Stimulated activated CD8-positive, alpha-beta memory T cell treated with anti-CD3 and anti-CD28 coated beads, Interleukin-12 subunit alpha, Interleukin-12 subunit beta, amount 100 ng/mL, for 1 hour (primary cell): ENCODE results near the gene MAP3K10.

Source experiments
- DNase-seq: peaks from one replicate; pipeline ENCODE4 v3.0.0-alpha.2; 2020; ENCODE audit warnings: low read depth

The MAP3K10 gene

DNA sequence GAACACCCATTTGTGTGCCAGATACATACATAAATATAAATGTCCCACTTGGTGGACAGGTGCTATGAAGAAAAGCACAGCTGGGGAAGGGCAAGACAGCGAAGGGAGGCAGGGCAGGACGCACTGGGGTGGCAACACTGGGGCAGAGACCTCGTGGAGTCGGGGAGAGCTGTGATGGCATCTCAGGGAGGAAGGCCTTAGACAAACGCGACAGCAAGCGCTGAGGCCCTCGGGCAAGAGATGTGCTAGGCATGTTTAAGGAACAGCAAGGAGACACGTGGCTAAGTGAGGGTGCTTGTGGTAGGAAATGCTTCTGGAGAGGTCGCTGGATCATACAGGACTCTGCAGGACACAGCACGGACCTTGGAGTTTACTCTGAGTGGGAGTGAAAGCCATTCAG, 58.6 kb downstream of the MAP3K10 start:
- no peak for DNase-seq

DNA sequence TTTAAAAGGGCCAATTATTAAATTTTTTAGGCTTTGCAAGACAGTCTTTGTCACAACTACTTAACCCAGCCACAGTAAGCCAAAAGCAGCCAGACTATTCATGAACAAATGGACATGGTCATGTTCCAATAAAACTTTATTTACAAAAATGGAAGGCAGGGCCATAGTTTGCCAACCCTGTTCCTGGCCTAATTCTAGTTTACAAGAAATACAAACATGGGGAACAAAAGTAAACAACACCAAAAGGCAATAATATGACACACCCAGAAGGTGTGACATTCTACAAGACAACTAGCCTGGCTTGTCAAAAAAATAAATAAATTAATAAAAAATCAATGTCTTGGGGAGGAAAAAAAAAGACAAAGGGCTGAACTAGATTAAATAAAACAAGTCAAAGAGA, 60.0 kb downstream of the MAP3K10 start:
- DNase-seq: no peak

DNA sequence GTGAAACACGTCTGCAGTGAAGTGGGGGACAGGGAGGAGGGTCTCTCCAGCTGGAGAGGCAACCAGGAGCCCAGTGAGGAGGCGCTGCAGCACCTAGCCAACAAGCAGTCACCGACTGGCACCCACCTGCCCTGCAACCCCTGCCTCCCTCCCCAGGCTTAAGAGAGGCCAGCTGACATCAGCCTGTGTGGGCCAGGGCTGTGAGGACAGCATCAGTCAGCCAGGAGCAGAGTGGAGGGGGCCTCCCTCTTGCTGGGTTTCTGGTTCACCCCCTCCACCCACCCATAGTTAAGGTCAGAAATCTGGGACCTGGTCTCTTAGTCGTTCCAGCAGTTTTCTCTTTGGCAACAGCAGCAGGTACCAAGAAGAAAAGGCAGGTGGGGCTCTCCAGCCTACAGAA, 60.8 kb downstream of the MAP3K10 start:
- no peak for DNase-seq

DNA sequence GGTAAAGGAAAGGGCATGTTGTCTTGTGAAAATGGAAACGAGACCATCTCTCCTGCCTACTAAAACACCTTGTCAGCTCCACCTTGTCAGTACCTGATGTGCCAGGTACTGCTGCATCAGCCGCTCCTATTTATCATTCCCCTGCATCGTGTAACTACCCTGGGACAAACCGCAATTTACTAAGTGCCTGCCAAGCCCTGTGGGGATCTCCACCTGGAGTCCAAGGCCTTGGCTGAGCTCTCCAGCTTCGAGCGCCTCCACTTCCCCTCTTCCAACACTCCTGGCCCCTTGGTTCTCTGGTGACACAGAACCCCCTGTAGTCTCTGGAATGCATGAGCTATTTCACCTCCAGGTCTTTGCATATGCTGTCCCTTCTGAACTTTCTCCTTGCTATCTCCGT, 61.2 kb downstream of the MAP3K10 start:
- DNase-seq: no peak

DNA sequence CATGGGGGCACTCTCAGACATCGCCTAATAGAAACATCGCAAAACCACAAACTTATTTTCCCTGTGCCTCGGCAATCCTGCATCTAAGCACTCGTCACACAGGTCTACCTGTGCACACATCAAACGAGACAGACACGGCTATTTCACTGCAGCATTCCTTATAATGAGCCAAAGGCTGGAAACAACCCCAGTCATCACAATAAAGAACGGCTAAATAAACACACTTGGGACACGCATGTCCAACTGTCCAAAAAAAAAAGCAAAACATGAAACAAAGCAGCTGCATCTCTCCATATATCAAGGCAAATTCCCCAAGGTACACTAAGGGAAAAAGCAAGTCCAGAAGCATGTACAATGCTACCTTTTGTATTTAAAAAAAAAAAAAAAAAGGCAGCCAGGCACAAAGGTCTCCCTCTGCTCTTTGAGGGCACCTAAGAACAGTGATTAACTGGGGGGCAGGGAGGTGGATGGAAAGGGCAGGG, 62.4 kb downstream of the MAP3K10 start:
- DNase-seq: no peak

DNA sequence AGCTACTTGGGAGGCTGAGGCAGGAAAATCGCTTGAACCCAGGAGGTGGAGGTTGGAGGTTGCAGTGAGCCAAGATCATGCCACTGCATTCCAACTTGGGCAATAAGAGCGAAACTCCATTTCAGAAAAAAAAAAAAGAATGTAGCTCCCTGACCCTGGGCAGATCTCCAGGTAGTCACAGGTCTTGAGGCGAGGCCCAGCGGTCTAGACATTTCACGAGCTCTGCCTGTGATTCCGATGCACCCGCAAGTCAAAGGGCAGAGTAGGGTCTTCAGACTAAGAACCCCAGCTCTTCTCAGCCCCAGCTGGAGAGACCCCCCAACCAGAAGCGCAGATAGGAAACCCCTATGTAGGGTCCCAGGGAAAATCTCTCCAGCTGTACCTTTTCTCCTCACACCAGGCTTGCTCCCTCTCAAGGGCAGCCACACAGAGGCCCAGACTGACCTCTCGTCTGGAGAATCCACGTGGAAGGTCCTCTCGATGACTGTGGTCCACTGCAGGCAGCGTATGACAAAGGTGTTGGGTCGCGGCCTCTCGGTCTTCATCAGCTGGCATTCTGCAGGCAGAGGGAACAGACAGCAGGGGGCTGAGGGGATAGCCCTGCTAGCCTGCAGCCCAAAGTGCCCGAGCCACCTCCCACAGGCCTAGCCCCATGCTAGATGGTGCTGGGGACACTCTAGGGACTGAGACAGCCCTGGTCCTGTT, 63.6 kb downstream of the MAP3K10 start:
- DNase-seq: no peak

DNA sequence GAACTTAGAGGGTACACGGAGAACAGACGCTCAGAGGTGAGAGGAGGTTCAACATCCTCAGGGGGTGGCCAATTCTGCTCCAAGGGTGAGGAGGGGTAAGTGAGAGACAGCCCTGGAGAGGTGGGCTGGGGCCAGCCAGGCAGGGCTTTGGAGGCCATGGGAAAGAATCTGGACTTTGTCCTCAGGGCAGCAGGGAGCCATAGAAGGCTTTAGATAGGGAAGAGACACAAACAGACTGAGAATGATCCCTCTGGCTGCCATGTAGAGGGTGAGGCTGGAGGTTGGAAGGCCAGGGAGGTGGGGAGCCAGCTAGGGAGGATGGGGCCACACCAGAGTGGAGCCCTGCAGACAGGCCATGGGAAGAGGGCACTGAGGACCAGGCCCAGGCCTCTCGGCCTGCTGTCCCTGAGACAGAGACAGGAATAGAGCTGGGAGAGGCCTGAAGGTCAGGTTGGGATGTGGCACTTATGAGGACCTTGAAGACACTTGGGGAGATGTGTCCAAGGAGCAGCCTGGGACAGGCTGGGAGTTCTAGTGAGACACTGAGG, 64.5 kb downstream of the MAP3K10 start:
- DNase-seq: no peak

DNA sequence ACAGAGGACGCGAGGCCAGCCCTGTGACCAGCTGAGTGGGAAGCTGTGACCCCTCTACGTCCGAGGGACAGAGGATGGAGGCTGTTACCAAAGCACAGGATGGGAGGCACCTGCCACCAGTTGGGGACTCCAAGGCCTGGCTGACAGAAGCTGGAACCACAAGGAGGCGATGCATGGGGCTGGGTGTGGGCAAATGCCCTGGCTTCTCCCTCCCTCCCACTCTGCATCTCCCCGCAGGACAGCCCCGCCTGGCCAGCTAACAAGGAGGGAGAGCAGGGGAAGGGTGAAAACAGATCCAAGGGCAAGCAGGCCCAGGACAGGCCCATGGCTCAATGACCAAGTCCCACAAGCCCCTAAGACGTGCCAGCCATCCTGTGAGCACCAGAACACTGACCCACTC, 65.3 kb downstream of the MAP3K10 start:
- no peak for DNase-seq

DNA sequence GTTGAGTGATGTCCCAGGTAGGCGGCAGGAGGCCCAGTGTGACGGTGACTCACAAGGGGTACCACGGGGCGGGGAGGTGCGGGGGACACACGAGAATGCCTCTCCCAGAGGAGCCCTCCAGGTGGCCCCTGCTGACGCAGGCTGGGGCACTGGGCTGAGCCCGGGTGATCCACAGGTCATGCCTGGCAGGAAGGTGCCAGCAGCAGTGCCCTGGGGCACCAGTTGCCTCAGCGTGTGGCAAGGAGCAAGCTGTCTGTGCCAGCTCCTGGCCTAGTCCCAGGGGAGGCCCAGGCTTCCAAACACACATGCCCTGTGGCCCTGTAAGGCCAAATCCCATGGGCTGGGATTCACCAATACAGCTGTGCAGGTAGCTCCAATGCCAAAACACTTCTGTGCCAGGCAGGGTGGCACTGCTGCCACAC, 65.9 kb downstream of the MAP3K10 start:
- no peak for DNase-seq

DNA sequence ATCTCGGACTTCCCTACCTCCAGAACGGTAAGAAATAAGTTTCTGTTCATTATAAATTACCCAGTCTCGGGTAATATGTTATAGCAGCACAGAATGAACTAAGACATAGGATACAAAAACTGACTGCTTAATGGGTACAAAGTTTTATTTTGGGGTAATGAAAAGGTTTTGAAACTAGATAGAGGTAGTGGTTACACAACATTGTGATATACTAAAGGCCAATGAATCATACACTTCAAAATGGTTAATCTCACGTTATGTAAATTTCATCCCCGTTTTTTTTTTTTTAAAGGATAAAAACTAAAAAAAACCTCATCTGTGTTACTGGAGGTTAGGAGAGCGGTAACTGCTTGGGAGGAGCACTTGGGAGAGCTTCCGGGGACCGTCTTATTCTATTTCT, 70.4 kb downstream of the MAP3K10 start:
- no peak for DNase-seq

DNA sequence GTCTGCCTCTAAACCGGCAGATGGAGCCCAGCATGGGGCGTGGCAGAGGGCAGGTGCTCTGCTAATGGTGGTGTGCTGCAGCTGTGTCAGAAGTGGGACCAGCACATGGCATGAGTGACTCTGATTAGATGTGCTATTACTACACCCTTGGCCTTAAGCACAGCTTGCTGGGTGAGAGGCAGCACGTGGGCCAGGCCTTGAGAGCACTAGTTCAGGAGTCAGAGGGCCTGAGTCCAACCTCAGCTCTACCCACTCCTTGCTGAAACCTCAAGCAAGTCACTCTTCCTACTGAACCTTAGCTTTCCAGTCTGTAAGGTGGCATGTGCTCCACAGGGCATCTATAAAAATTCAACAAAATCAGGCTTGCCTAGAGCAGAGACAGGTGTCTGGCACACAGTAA, 71.2 kb downstream of the MAP3K10 start:
- no peak for DNase-seq

DNA sequence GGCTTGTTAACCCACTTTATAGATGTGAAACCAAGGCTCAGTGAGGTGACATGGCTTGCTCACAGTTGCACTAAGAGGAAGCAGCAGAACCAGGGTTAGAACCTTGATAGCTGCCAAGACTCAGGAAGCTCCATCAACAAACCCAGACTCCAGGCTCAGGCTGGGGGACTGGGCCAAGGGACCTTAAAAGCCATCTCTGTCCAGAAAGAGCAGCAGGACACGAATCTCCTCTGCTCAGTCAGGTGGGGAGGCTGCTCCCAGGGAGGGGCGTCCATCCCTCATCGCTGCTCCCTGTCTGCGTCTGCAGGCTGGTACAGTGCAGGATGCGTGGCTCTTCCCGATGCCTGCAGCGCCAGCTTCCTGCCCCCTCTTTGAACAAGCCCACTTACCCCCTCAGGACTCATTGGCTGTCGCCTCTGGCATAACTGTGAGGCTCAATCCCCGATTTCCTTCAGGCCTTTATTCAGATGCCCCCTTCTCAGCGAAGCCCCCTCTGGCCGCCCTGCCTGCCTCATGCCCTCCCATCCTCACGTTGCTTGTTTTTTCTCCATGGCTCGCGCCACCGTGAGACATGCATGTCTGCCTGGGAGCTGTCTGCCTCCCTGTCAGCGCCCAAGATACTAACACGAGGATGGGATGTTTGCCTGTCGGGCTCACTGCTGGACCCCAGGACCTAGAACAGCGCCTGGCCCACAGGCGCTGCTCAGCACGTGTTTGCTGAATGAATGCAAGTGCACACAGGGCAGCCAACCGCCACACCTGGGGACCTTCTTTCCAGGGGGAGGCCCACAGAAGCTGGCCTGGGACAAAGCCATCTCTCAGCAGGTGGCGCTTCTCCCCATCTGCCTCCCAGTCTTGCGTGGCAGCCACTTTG, 72.5 kb downstream of the MAP3K10 start:
- no peak for DNase-seq

DNA sequence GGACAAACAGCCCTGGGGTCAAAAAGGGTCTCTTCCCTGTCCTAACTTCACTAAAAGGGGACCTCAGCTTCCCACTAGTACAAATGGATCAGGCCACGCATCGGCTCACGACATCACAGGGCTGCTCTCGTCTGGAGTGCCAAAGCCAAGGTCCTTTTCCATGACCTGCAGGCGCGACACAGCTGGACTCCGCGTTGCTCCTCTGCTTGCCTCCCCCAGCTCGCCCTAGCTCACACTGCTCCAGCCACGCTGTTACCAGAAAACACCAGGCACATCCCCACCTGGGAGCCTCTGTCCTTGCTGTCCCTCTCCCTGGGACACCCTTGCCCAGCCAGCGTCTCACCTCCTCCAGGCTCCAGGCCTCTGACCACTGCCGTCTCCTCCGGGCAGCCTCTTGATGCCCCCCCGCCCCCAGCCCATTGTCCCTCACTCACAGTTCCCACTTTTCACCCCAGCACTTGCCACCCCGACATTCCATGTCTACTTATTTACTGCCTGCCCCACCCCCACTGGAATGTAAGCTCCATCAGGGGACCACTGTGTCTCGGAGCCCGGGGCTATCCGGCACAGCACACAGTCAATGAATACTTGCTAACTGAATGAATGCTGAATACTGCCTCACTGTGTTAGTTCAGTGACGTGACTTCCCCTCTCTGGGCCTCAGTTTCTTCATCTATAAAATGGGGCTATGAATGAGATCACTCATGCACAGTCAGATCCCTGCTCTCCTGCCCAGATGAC, 73.3 kb downstream of the MAP3K10 start:
- DNase-seq: no peak
